Keratinocyte (primary cell): Measurements from ENCODE around the gene LDLRAP1. TPM values are rescaled to one million over a fixed set of nuclear protein-coding genes. Genes with fewer than 3 reads are reported as not detected.

Experiments used
- DNase-seq: peaks from one replicate; pipeline ENCODE4 v3.0.0-alpha.2; 2011; ENCODE audit warnings: low read depth, missing footprints, low spot score
- FAIRE-seq: peaks from 2 replicates; lab custom pipeline; 2011; peaks lifted over from hg19 to GRCh38; lab: Jason Lieb, UNC
- H2AFZ ChIP-seq: 2 replicates; pipeline ENCODE4 v1.6.0; 2012; ENCODE audit warnings: low read length, control low read depth, inconsistent platforms; ENCODE audit not compliant: control insufficient read depth
- H3K27ac ChIP-seq: 2 replicates; pipeline ENCODE4 v1.5.1; 2011; ENCODE audit warnings: low read length; ENCODE audit not compliant: control insufficient read depth, insufficient read depth
- H3K27me3 ChIP-seq: 3 replicates; pipeline ENCODE4 v1.6.0; 2011; ENCODE audit warnings: low read length; ENCODE audit not compliant: control insufficient read depth, insufficient read depth; ENCODE audit errors: extremely low read depth
- H3K36me3 ChIP-seq, 2 experiments: 2 replicates in 1 of 2; 3 replicates in 1 of 2; pipeline ENCODE4 v1.5.1; 2011; ENCODE audit warnings: low read length in 2 of 2, mild to moderate bottlenecking in 1 of 2; ENCODE audit not compliant: control insufficient read depth in 2 of 2, insufficient read depth in 2 of 2; ENCODE audit errors: extremely low read depth in 1 of 2
- H3K4me1 ChIP-seq: 3 replicates; pipeline ENCODE4 v1.5.1; 2011; ENCODE audit warnings: low read length; ENCODE audit not compliant: control insufficient read depth, insufficient read depth; ENCODE audit errors: extremely low read depth
- H3K4me2 ChIP-seq: 3 replicates; pipeline ENCODE4 v1.6.0; 2011; ENCODE audit warnings: low read depth, low read length; ENCODE audit not compliant: control insufficient read depth, insufficient read depth; ENCODE audit errors: extremely low read depth
- H3K4me3 ChIP-seq, 3 experiments: fragments of 200-600 bp in 1 of 3; sonication (generic) in 1 of 3; 2 replicates in 2 of 3; 3 replicates in 1 of 3; pipeline ENCODE4 v1.5.1; 2011 to 2016; ENCODE audit warnings: low read length in 3 of 3, mild to moderate bottlenecking in 3 of 3, control low read depth in 2 of 3, inconsistent platforms in 1 of 3, low read depth in 1 of 3, mixed read lengths in 1 of 3, mixed run types in 1 of 3, moderate library complexity in 1 of 3; ENCODE audit not compliant: control insufficient read depth in 2 of 3, insufficient read depth in 2 of 3; ENCODE audit errors: extremely low read depth in 1 of 3
- H3K79me2 ChIP-seq: 2 replicates; pipeline ENCODE4 v1.6.0; 2012; ENCODE audit warnings: low read length; ENCODE audit not compliant: control insufficient read depth, insufficient read depth
- H3K9ac ChIP-seq: 3 replicates; pipeline ENCODE4 v1.6.0; 2011; ENCODE audit warnings: low read length; ENCODE audit not compliant: control insufficient read depth, insufficient read depth; ENCODE audit errors: extremely low read depth
- H3K9me1 ChIP-seq: 3 replicates; pipeline ENCODE4 v1.6.0; 2011; ENCODE audit warnings: low read length; ENCODE audit not compliant: control insufficient read depth, insufficient read depth; ENCODE audit errors: extremely low read depth
- H3K9me3 ChIP-seq: 2 replicates; pipeline ENCODE4 v1.5.1; 2012; ENCODE audit warnings: low read depth, low read length; ENCODE audit not compliant: control insufficient read depth
- H4K20me1 ChIP-seq: 3 replicates; pipeline ENCODE4 v1.6.0; 2011; ENCODE audit warnings: low read length; ENCODE audit not compliant: control insufficient read depth, insufficient read depth; ENCODE audit errors: extremely low read depth
- CTCF ChIP-seq, 3 experiments: IDR thresholded peaks in 1 of 3; conservative IDR thresholded peaks in 1 of 3; optimal IDR thresholded peaks in 1 of 3; 2 replicates in 2 of 3; 3 replicates in 1 of 3; pipeline versions ENCODE3 to v1.5.1; 2011; ENCODE audit warnings: low read length in 3 of 3, mild to moderate bottlenecking in 3 of 3, moderate library complexity in 2 of 3, control low read depth in 1 of 3, inconsistent platforms in 1 of 3; ENCODE audit not compliant: insufficient read depth in 2 of 3; ENCODE audit errors: extremely low read depth in 1 of 3
- EZH2 ChIP-seq: IDR thresholded peaks from one replicate; pipeline ENCODE4 v1.6.1; 2012; ENCODE audit warnings: inconsistent platforms, mild to moderate bottlenecking, low read length, moderate library complexity
- dilution Hi-C: fragments of 300-500 bp; cut with MboI; formaldehyde crosslinking; loops from one replicate; pipeline ENCODE4 v1.7.0; 2020; ENCODE audit warnings: low sequenced_read_pairs; ENCODE audit not compliant: extremely low pct_ligation_motif_present
- polyA plus RNA-seq, 5 experiments: library from polyadenylated mRNA; depleted of rRNA in 3 of 5; stranded (reverse) in 3 of 5; stranded (forward) in 1 of 5; unstranded in 1 of 5; fragments of >200 nt; gene quantifications; 1 replicate in 1 of 5; 2 replicates in 3 of 5; 3 replicates in 1 of 5; pipeline versions ENCODE4 v1.2.1 to v1.2.3, GENCODE V29; 2011 to 2012; ENCODE audit warnings: missing spikeins in 2 of 5, low read depth in 1 of 5, low replicate concordance in 1 of 5

The LDLRAP1 gene
- polyA plus RNA-seq, 1 donor (not counting 4 experiments of a cell fraction or from before 2014, with no cell fraction given) = 22.3 TPM

- H3K4me3 ChIP-seq = no peak overlapping the region
- dilution Hi-C loops = no loop called here
- H3K9me3 ChIP-seq = no peaks in the 10 kb centered on the region
- FAIRE-seq (no peak), DNase-seq (no peak)
- H2AFZ ChIP-seq = no peak overlapping the region
- H3K79me2 ChIP-seq = no peaks in the 10 kb centered on the region
- H4K20me1 ChIP-seq = no peaks in the 10 kb centered on the region
- no peaks in the 10 kb centered on the region for H3K36me3 ChIP-seq
- no peak overlapping the region for H3K9ac ChIP-seq
- no peak overlapping the region for H3K4me2 ChIP-seq
- H3K27me3 ChIP-seq = peaks cover 5% of the 10 kb centered on the region
- no peak for TF ChIP-seq EZH2
- no peak for TF ChIP-seq CTCF (optimal IDR thresholded peaks at IDR 0.05 in 1 of 3, IDR thresholded peaks at IDR 0.05 in 1 of 3, conservative IDR thresholded peaks at IDR 0.05 in 1 of 3; ENCODE audit: extremely low read depth in 1 of 3, insufficient read depth in 2 of 3, low read length in 3 of 3)
- no peak overlapping the region for H3K27ac ChIP-seq
- no peaks in the 10 kb centered on the region for H3K4me1 ChIP-seq
- no peaks in the 10 kb centered on the region for H3K9me1 ChIP-seq
Observed at GRCh38 chr1:25581764-25582163, 38.4 kb downstream of the LDLRAP1 start.

- H3K79me2 ChIP-seq = no peaks in the 10 kb centered on the region
- H3K9ac ChIP-seq = no peak overlapping the region
- dilution Hi-C loops = no loop called here
- no peaks in the 10 kb centered on the region for H3K36me3 ChIP-seq
- no peaks in the 10 kb centered on the region for H3K9me1 ChIP-seq
- no peak for DNase-seq
- H3K4me1 ChIP-seq = no peaks in the 10 kb centered on the region
- no peaks in the 10 kb centered on the region for H3K9me3 ChIP-seq
- H3K4me2 ChIP-seq = no peak overlapping the region
- no peak overlapping the region for H3K4me3 ChIP-seq
- H3K27ac ChIP-seq = no peak overlapping the region
- peaks cover 5% of the 10 kb centered on the region for H3K27me3 ChIP-seq
- H2AFZ ChIP-seq = no peak overlapping the region
- TF ChIP-seq EZH2 = no peak
- no peak for FAIRE-seq
- H4K20me1 ChIP-seq = no peaks in the 10 kb centered on the region
Observed at GRCh38 chr1:25583519-25584370, 40.3 kb downstream of the LDLRAP1 start.
